ENCODE results near the gene CCNT2.
A peak's percentile ranks its signal among the peaks of the same experiment; 100 is the strongest.
"Not testable (repeated sequence)": the region's sequence is repeated elsewhere in the genome, so short reads cannot be mapped to it uniquely, and the experiment has no call there.

CCNT2 gene

GRCh38 chr2:134975281-134976009, 56.8 kb downstream of the CCNT2 start:
- DNase-seq (ENCODE audit: low spot score): no peak

DNA sequence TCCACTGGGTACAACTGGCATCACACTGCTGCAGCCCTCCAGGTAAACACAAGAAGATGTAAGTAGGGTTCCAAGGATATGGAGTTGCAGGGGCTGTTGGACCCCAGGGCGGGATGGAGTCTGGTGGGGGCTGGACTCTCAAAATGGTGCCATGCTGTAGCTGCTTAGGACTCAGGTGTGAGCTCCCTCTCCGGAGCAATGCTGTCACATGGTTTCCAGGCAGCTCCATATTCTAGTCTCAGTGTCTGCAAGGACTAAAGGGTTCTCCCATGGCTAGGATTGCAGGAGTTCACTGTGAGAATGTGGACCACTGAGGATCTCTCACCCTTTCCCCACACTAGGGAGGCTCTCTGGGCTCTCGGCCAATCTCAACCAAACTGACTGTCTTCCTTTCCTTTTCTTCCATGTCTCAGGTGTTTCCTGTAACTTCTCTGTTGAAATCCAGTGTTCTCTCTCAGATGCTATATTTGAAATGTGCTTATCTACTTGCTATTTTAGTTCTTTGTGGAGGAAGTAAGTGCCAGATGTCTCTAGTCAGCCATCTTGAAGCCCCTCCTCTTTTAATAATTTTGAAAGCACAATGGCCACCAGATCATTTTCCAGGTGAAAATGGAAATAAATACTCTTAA, 57.6 kb downstream of the CCNT2 start:
- no peak for DNase-seq (ENCODE audit: low spot score)

DNA sequence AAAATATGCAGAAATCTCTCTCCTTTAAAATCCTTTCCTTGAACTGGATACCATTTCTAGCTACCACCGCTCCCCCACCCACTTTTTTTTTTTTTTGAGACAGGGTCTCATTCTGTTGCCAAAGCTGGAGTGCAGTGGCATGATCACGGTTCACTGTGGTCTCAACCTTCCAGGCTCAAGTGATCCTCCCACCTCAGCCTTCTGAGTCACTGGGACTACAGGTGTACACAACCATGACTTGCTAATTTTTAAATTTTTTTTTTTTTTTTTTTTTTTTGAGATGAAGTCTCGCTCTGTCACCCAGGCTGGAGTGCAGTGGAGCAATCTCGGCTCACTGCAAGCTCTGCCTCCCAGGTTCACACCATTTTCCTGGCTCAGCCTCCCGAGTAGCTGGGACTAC, 58.5 kb downstream of the CCNT2 start:
- DNase-seq (ENCODE audit: low spot score): not testable (repeated sequence)

DNA sequence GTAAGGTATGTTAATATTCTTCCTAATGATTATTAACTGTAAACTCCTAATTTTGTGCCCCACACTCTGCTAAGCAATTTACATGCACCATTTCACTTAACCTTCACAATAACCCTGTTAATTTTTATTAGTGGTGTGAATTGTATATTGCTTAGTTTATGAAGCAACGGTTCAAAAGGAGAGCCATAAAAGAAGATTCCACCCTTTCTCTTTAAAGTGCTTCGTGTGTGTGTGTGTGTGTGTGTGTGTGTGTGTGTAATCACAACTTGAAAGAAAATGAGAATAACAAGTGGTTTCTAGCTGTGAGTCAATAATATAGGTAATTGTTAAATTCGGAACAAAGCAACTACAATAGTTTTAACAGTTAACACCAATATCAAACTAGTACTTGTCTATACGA, 60.6 kb downstream of the CCNT2 start:
- no peak for DNase-seq (ENCODE audit: low spot score)

- DNase-seq (ENCODE audit: low spot score): no peak
These were observed 62.0 kb downstream of the CCNT2 start for GRCh38 chr2:134980639-134981038.

GRCh38 chr2:134982603-134983002, 64.0 kb downstream of the CCNT2 start:
- DNase-seq (ENCODE audit: low spot score): no peak

DNA sequence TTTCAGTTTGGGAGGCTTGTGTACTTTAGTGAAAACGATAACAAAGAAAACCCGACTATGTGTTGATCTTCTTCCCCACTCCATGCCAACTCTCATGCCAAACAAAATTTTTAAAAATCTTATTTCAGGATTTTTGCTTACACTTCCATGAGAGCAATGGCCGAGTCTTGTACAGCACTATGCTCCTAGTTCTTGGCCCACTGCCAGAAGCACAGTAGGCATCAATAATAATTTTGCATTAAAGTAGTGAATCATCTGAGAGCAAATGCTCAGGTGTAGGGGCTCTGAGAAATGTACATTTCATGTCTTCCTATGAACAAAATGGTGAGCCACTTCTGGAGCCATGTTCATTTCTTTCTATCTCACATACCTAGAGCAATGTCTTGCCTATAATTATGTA, 66.4 kb downstream of the CCNT2 start:
- DNase-seq (ENCODE audit: low spot score): no peak

DNA sequence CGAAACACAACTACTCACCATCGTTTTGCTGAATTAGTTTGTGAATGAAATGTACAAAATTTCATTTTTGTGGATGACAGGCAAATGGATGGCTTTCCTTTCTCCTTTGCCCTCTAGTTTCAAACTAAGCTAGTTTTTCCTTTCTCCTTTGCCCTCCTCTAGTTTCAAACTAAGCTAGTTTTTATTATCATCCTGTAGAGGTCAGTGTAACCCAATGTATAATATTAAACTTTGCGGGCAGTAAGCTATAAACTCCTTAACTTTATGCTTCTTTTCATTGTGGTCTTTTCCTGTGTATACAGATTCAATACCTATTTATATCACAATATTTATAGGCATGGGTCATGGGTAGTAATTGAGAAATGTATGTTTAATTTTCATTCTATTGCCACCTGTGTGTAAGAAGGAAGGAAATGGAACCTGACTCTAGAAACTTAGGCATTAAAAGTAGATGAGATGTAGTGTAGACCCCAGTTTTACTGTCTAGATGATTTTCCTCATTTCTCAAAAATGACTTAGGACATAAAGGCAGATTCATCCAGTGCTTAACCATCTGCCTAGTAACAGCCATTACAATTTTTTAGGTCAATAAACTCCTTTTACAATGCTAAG, 70.5 kb downstream of the CCNT2 start:
- DNase-seq (ENCODE audit: low spot score): peak; percentile 50

GRCh38 chr2:134999521-134999920, 80.9 kb downstream of the CCNT2 start:
- no peak for DNase-seq (ENCODE audit: low spot score)

GRCh38 chr2:135002836-135003235, 84.2 kb downstream of the CCNT2 start:
- no peak for DNase-seq (ENCODE audit: low spot score)

- DNase-seq (ENCODE audit: low spot score): peak; percentile 69
These were observed 85.6 kb downstream of the CCNT2 start for GRCh38 chr2:135004005-135004746.

- no peak for DNase-seq (ENCODE audit: low spot score)
These were observed 87.1 kb downstream of the CCNT2 start for GRCh38 chr2:135005753-135006152.
